NCI-H1436 treated with DMSO at 0.1 percent for 48 hours (cell line): ENCODE data around the gene CLMP.
"Not testable (repeated sequence)": the region's sequence is repeated elsewhere in the genome, so short reads cannot be mapped to it uniquely, and the experiment has no call there.

Experiments used
- DNase-seq: peaks from one replicate; lab custom pipeline; 2025; lab: John Stamatoyannopoulos, UW

Gene CLMP

DNA sequence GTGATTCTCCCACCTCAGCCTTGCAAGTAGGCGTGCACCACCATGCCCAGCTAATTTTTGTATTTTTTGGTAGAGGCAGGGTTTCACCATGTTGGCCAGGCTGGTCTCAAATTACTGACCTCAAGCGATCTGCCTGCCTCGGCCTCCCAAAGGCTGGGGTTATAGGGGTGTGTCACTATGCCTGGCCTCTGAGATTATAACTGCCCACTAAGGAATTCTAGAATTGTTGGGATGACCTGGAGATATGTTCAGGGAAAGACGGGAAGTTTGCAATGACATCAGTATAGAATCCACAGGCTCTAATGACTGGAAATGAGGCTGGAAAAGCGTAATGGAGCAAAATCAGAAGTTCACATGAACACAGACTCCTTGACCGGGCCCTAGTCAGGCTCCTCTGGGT is 62.2 kb downstream of the CLMP start:
- no peak for DNase-seq

DNA sequence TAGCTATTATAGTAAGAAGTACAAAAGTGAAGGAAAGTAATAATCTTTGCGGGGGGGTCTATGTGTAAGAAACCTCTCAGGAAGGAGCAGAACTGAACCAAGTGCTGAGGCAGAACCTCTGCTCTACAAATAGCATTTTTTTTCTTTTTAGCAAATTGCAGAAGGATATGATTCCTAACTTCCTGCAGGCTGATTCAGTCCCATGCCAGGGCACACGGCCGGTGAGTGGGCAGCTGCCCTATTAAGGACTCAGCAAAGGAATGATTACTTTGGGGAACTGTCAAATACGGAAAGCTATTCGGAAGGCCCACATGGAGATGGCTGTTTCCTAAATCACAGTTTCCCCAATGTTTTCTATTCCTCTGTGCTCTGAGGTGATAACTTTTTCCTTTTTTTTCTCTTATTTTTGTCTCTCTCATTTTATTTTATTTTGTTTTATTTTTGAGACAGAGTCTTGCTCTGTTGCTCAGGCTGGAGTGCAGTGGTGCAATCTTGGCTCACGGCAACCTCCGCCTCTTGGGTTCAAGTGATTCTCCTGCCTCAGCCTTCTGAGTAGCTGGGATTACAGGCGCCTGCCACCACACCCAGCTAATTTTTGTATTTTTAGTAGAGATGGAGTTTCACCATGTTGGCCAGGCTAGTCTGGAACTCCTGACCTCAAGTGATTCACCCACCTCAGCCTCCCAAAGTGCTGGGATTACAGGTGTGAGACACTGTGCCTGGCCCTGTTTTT is 62.8 kb downstream of the CLMP start:
- DNase-seq: not testable (repeated sequence)

DNA sequence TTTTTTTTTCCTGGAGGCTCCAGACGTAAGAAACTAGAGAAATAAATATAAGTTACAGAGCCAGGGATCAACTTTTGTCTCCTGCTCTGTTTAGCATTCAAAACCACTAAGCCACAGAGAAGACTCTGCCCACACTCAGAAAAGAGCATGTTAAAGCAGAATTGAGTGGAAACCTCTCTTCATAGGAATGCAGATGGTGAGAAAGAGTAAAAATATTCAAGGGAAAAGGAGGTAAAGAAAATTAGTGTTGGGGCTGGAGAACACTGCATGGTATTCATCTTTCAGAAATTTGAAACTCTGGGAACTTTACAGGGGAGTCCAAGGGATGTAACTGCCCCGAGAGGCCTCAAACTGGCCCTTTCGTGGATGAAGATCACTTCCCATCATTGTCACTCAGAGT is 65.1 kb downstream of the CLMP start:
- no peak for DNase-seq

- DNase-seq: no peak
These were observed 69.9 kb downstream of the CLMP start for GRCh38 chr11:123125169-123125568.

- DNase-seq: no peak
These were observed 72.2 kb downstream of the CLMP start for GRCh38 chr11:123122852-123123251.

DNA sequence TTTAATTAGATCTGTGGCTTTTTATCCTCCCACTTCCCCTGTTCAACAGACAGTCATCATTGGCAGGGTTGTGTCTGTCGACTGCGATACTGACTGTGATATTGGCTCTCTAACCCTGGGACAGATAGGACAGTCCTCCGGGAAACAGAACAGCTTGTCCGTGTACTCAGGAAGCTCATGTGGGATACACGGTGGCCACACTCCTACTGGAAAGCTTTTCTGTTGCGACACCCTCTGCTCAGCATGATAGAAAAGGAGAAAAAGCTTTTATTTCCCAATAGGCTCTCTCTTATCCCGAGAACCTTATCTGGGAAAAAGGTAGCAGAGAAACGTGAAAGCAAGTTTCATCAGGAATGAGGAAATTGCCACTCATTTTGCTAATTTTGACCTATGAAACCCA is 72.7 kb downstream of the CLMP start:
- DNase-seq: no peak

DNA sequence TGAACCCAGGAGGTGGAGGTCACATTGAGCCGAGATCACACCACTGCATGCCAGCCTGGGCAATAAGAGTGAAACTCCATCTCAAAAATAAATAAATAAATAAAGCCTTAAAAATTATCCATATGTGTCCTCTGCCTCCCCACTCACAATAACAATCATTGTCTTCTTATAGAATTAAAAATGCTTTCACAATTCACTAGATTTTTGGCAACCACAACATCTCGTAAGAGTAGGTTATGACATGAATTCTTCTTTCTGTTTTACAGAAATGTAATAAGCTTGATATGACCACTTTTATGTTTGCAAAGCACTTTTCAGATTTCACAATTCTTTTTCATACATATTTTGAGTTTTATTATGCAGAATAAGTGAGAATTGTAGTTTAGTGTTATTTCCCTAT is 78.6 kb downstream of the CLMP start:
- DNase-seq: no peak

GRCh38 chr11:123111465-123111864 is 83.6 kb downstream of the CLMP start:
- peak; percentile 2 for DNase-seq

- DNase-seq: no peak
These were observed 84.7 kb downstream of the CLMP start for GRCh38 chr11:123110397-123110796.

- no peak for DNase-seq
These were observed 87.0 kb downstream of the CLMP start for GRCh38 chr11:123107945-123108495.

DNA sequence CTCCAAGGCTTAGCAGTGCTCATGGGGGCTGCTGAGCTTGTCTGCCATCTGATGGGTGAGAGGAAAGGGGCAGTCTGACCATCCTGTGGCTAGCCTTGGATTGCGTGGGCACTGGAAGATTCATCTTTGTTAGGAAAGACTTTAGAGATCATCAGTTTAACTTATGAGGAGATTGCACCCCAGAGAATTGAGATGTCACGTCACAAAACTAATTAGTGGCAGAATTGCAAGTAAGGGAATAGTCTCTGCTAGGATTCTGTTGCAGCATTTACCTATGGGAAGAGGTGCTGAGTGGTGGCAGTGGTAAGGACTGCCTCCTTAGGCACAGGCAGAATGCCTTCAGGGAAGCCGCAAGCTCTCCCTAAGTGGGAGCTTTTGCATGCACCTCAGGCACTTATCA is 90.4 kb downstream of the CLMP start:
- no peak for DNase-seq

DNA sequence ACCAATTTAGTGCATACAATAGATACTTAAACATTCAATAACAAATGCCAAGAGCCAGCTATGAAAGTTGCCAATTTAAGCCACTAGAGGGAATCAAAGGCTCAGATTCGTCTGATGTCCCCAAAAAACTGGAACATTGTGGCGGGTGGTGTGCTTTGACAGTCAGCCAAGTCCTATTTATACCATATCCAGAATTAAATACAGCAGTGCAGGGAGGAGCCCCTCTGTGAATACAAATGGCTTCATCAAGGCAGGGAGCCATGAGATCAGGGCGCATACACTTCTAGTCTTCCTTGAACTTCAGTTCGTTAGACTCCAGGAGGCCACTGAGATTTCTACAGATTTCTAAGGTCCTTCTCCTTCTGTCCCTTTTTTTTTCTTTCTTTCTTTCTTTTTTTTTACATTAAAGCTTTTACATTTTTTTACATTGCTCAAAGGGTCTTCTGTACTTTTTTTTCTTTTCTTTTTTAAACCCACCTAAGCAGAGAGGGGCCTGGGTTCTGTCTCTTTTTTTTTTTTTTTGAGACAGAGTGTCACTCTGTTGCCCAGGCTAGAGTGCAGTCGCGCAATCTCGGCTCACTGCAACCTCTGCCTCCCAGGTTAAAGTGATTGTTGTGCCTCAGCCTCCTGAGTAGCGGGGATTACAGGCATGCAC is 91.6 kb downstream of the CLMP start:
- peak; percentile 45 for DNase-seq

DNA sequence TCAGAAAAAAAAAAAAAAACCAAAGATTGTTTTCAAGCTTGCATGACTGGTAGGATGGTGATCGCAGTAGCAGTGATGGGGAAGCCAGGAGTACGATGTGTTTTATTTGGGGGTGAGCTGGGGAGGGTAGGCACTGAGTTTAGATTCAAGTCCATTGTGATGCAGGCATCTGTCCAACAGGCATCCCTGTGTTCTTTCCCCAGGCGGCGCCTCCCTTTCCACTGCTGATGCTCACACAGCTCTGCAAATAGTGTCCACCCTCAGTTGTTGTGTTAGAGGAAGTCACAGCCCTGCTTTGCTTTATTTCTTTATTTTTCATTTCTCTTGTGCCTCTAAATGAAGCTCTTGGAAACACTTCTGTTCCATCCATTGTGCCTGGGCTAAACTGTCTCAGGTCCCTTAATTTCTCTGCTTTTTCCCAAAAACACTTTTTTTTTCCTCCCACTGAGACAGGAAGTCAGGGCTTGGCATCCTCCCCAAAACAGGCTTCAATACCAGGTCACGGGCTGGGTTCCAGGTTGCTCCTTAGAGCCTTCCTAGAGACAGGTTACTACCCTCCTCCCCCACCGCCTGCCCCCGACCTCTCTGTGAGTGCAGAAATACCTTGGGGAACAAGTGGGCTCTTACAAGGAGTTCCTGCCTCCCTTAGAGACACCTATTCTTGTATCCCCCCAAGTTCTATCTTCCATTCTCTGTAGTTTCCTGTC is 94.5 kb downstream of the CLMP start:
- no peak for DNase-seq

DNA sequence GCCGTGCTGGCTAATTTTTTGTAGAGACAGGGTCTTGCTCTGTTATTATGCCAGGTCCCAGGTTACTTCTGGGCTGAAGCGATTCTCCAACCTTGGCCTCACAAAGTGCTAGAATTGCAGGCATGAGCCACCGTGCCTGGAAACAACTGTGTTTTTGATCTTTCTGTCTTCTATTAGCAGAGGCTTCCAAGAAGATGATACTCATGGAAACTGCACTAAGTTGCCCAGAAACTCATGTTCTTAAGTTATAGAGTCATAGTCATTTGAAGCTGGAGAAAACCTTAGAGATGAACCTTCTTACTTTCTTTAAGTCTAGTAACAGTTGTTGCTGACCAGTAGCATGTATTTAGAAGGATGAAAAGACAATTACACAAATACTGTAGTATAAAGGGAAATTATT is 96.1 kb downstream of the CLMP start:
- no peak for DNase-seq

GRCh38 chr11:123093739-123094138 is 101.3 kb downstream of the CLMP start:
- no peak for DNase-seq

GRCh38 chr11:123091506-123091905 is 103.5 kb downstream of the CLMP start:
- DNase-seq: no peak

- not testable (repeated sequence) for DNase-seq
These were observed 104.9 kb downstream of the CLMP start for GRCh38 chr11:123090168-123090567.

DNA sequence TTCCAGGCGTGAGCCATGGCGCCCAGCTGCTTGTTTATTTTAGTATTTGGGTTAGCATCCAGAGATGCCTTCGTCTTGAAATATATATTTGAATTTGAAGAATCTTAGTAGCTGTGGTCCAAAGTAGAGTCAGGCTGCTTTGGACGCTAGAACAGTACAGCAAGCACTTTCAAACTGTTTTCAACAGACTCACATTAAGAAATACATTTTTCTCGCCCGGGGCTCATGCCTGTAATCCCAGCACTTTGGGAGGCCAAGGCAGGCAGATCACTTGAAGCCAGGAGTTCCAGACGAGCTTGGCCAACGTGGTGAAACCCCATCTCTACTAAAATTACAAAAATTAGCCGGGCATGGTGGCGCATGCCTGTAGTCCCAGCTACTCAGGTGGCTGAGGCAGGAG is 106.2 kb downstream of the CLMP start:
- DNase-seq: not testable (repeated sequence)

- not testable (repeated sequence) for DNase-seq
These were observed 107.4 kb downstream of the CLMP start for GRCh38 chr11:123087657-123088056.

DNA sequence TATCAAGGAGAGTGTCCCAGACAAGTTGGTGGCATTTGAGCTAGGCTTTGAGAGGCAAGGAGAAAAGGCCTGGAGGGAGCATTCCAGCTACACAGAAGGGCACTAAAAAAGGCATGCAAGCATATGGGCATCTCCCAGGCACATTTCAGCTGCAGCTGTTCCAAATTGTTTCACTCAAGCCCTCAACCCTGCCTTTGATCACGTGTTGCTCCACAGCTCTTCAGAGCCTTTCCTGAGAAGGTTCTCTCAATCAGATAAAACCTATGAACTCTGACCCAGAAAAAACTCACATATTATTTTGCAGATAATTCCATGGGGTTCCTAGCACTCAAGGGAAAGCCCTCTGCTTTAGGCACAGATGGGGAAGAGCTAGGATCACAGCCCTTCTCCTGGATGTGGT is 108.7 kb downstream of the CLMP start:
- DNase-seq: no peak

DNA sequence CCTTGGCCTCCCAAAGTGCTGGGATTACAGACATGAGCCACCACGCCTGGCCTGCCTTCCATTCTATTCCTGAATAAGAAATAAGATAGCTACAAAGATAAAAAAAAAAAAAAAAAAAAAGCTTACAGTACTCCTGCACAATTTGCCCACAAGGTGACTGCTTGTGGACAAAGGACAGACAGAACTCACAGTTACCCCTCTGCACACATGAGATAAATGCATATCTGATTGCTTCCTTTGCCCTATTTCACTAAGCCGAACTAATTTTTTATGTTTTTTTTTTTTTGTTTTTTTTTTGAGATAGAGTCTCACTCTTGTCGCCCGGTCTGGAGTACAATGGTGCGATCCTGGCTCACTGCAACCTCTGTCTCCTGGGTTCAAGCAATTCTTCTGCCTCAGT is 109.6 kb downstream of the CLMP start:
- no peak for DNase-seq

GRCh38 chr11:123084454-123084853 is 110.6 kb downstream of the CLMP start:
- no peak for DNase-seq

- DNase-seq: no peak
These were observed 111.4 kb downstream of the CLMP start for GRCh38 chr11:123083623-123084029.
